HEK293 (cell line): ENCODE data around the gene RPS6KA4.
A peak's percentile ranks its signal among the peaks of the same experiment; 100 is the strongest.

Source experiments
- CTCF ChIA-PET: fragments of 350-600 bp; formaldehyde crosslinking; extraction: SDS; loops from one replicate; lab custom pipeline; 2021; ENCODE audit warnings: antibody characterized with exemption; lab: Yijun Ruan, JAX
- POLR2A ChIA-PET: fragments of 300-600 bp; formaldehyde crosslinking; extraction: SDS; loops from one replicate; lab custom pipeline; 2020; ENCODE audit warnings: antibody characterized with exemption, inconsistent platforms; lab: Yijun Ruan, JAX
- H3K27ac ChIP-seq: fragments of 200-500 bp; sonication (Bioruptor generic); 2 replicates; pipeline ENCODE4 v1.5.1; 2014; ENCODE audit warnings: low read depth, low read length, control low read depth, inconsistent platforms; ENCODE audit errors: extremely low read depth
- H3K36me3 ChIP-seq, 2 experiments: fragments of 200-500 bp in 1 of 2; sonication (Bioruptor generic) in 1 of 2; 1 replicate in 1 of 2; 2 replicates in 1 of 2; pipeline ENCODE4 v1.5.1; 2014 to 2017; ENCODE audit warnings: inconsistent platforms in 2 of 2, low read length in 2 of 2; ENCODE audit not compliant: control insufficient read depth in 2 of 2, insufficient read depth in 1 of 2
- H3K4me1 ChIP-seq: fragments of 200-500 bp; sonication (Bioruptor generic); 2 replicates; pipeline ENCODE4 v1.5.1; 2014; ENCODE audit warnings: mild to moderate bottlenecking, low read length, inconsistent platforms; ENCODE audit not compliant: control insufficient read depth, insufficient read depth
- H3K4me3 ChIP-seq: 2 replicates; pipeline ENCODE4 v1.5.1; 2011; ENCODE audit warnings: low read depth, mild to moderate bottlenecking, control low read depth, low read length, moderate library complexity
- H3K9me3 ChIP-seq: fragments of 200-500 bp; sonication (Bioruptor generic); 2 replicates; pipeline ENCODE4 v1.5.1; 2014; ENCODE audit warnings: low read depth, low read length, inconsistent platforms; ENCODE audit not compliant: control insufficient read depth, insufficient read depth
- GLIS2 ChIP-seq: fragments of 450-650 bp; formaldehyde crosslinking; IDR thresholded peaks from 2 replicates; pipeline ENCODE4 v1.5.1; 2016; ENCODE audit warnings: missing biosample characterization, missing genetic modification characterization
- KLF10 ChIP-seq: fragments of 450-650 bp; IDR thresholded peaks from 2 replicates; pipeline ENCODE4 v1.5.1; 2018; ENCODE audit warnings: missing biosample characterization, mild to moderate bottlenecking, missing genetic modification characterization
- KLF9 ChIP-seq: fragments of 450-650 bp; formaldehyde crosslinking; IDR thresholded peaks from 2 replicates; pipeline ENCODE4 v1.5.1; 2016; ENCODE audit warnings: missing biosample characterization, missing genetic modification characterization, low read depth
- SP2 ChIP-seq: fragments of 450-650 bp; formaldehyde crosslinking; IDR thresholded peaks from 2 replicates; pipeline ENCODE4 v1.5.1; 2016; ENCODE audit warnings: missing biosample characterization, missing genetic modification characterization
- ZBTB17 ChIP-seq: fragments of 450-650 bp; formaldehyde crosslinking; IDR thresholded peaks from 2 replicates; pipeline ENCODE4 v1.5.1; 2016; ENCODE audit warnings: missing biosample characterization, missing genetic modification characterization
- ZBTB44 ChIP-seq: fragments of 450-650 bp; IDR thresholded peaks from 2 replicates; pipeline ENCODE4 v1.5.1; 2018; ENCODE audit warnings: missing biosample characterization, mild to moderate bottlenecking, missing genetic modification characterization
- ZFP3 ChIP-seq: fragments of 450-650 bp; formaldehyde crosslinking; IDR thresholded peaks from 2 replicates; pipeline ENCODE4 v1.5.1; 2016; ENCODE audit warnings: low read depth, missing biosample characterization, missing genetic modification characterization
- ZFP41 ChIP-seq: fragments of 450-650 bp; formaldehyde crosslinking; IDR thresholded peaks from 2 replicates; pipeline ENCODE4 v1.5.1; 2016; ENCODE audit warnings: missing biosample characterization, missing genetic modification characterization, borderline replicate concordance
- ZNF133 ChIP-seq: fragments of 450-650 bp; formaldehyde crosslinking; IDR thresholded peaks from 2 replicates; pipeline ENCODE4 v1.5.1; 2016; ENCODE audit warnings: missing biosample characterization, missing genetic modification characterization
- ZNF24 ChIP-seq: fragments of 450-650 bp; formaldehyde crosslinking; IDR thresholded peaks from 2 replicates; pipeline ENCODE4 v1.5.1; 2016; ENCODE audit warnings: missing biosample characterization, missing genetic modification characterization
- ZNF274 ChIP-seq, 2 experiments: fragments of 200-500 bp in 1 of 2; fragments of 450-650 bp in 1 of 2; sonication (Bioruptor generic) in 1 of 2; formaldehyde crosslinking in 1 of 2; IDR thresholded peaks; 2 replicates each; pipeline versions ENCODE4 v1.5.1 to v1.6.1; 2014 to 2016; ENCODE audit warnings: borderline replicate concordance in 1 of 2, inconsistent platforms in 1 of 2, low read length in 1 of 2, missing biosample characterization in 1 of 2, missing genetic modification characterization in 1 of 2
- ZNF324 ChIP-seq: fragments of 450-650 bp; formaldehyde crosslinking; IDR thresholded peaks from 2 replicates; pipeline ENCODE4 v1.5.1; 2016; ENCODE audit warnings: missing biosample characterization, missing genetic modification characterization
- ZNF335 ChIP-seq: fragments of 450-650 bp; formaldehyde crosslinking; conservative IDR thresholded peaks from 2 replicates; pipeline ENCODE4 v1.5.1; 2016; ENCODE audit warnings: missing biosample characterization, missing genetic modification characterization
- ZNF423 ChIP-seq: fragments of 450-650 bp; formaldehyde crosslinking; IDR thresholded peaks from 2 replicates; pipeline ENCODE4 v1.5.1; 2016; ENCODE audit warnings: missing biosample characterization, missing genetic modification characterization
- ZNF449 ChIP-seq: fragments of 450-650 bp; formaldehyde crosslinking; IDR thresholded peaks from 2 replicates; pipeline ENCODE4 v1.5.1; 2017; ENCODE audit warnings: missing biosample characterization, mild to moderate bottlenecking, missing genetic modification characterization, moderate library complexity
- ZNF510 ChIP-seq: fragments of 450-650 bp; formaldehyde crosslinking; IDR thresholded peaks from 2 replicates; pipeline ENCODE4 v1.5.1; 2018; ENCODE audit warnings: mild to moderate bottlenecking, missing genetic modification characterization, missing biosample characterization; ENCODE audit not compliant: insufficient replicate concordance
- ZNF660 ChIP-seq: fragments of 450-650 bp; IDR thresholded peaks from 2 replicates; pipeline ENCODE4 v1.5.1; 2018; ENCODE audit warnings: missing biosample characterization, mild to moderate bottlenecking, missing genetic modification characterization
- ZNF777 ChIP-seq: fragments of 450-650 bp; formaldehyde crosslinking; IDR thresholded peaks from 2 replicates; pipeline ENCODE4 v1.5.1; 2017; ENCODE audit warnings: missing biosample characterization, missing genetic modification characterization, borderline replicate concordance
- TF ChIP-seq, protein P1 (sequence below): fragments of 450-650 bp; formaldehyde crosslinking; IDR thresholded peaks from 2 replicates; pipeline ENCODE4 v1.5.1; 2016; ENCODE audit warnings: missing biosample characterization, missing genetic modification characterization, low read depth
- TF ChIP-seq, protein P2 (sequence below): fragments of 450-650 bp; formaldehyde crosslinking; IDR thresholded peaks from 2 replicates; pipeline ENCODE4 v1.5.1; 2016; ENCODE audit warnings: missing biosample characterization, missing genetic modification characterization
- TF ChIP-seq, protein P3 (sequence below): fragments of 450-650 bp; formaldehyde crosslinking; IDR thresholded peaks from 2 replicates; pipeline ENCODE4 v1.5.1; 2016; ENCODE audit warnings: missing biosample characterization, missing genetic modification characterization
- TF ChIP-seq, protein P4 (sequence below): fragments of 450-650 bp; formaldehyde crosslinking; IDR thresholded peaks from 2 replicates; pipeline ENCODE4 v1.5.1; 2016; ENCODE audit warnings: missing biosample characterization, missing genetic modification characterization

Gene RPS6KA4

GRCh38 chr11:64341851-64342791, 16.8 kb upstream of the RPS6KA4 start:
- ChIA-PET CTCF (interaction anchor here (1.8 to 7.9 kb wide), 6 partner anchors 10 to 137 kb away, joined by 4 to 86 read pairs (median 11); partner anchors contain the start of genes ESRRA, PRDX5 and TRMT112), POLR2A (interaction anchor here (0.6 to 2.2 kb wide), 10 partner anchors 10 to 1663 kb away, joined by 3 to 19 read pairs (median 5); partner anchors contain the start of genes FKBP2, PRDX5 and TRMT112)
- H3K9me3 ChIP-seq: no peaks in the 10 kb centered on the region
- H3K4me1 ChIP-seq: no peaks in the 10 kb centered on the region
- no peak overlapping the region; the same call in 1 of the 2 replicates for H3K27ac ChIP-seq
- H3K4me3 ChIP-seq: peak overlapping the region; percentile 25
- no peaks in the 10 kb centered on the region for H3K36me3 ChIP-seq
- TF ChIP-seq, protein P1, sequence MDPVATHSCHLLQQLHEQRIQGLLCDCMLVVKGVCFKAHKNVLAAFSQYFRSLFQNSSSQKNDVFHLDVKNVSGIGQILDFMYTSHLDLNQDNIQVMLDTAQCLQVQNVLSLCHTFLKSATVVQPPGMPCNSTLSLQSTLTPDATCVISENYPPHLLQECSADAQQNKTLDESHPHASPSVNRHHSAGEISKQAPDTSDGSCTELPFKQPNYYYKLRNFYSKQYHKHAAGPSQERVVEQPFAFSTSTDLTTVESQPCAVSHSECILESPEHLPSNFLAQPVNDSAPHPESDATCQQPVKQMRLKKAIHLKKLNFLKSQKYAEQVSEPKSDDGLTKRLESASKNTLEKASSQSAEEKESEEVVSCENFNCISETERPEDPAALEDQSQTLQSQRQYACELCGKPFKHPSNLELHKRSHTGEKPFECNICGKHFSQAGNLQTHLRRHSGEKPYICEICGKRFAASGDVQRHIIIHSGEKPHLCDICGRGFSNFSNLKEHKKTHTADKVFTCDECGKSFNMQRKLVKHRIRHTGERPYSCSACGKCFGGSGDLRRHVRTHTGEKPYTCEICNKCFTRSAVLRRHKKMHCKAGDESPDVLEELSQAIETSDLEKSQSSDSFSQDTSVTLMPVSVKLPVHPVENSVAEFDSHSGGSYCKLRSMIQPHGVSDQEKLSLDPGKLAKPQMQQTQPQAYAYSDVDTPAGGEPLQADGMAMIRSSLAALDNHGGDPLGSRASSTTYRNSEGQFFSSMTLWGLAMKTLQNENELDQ (tag by site-specific recombination): no peak
- no peak for TF ChIP-seq ZNF449
- TF ChIP-seq ZNF423: no peak
- TF ChIP-seq ZNF660 (tag by site-specific recombination): no peak
- no peak for TF ChIP-seq ZNF24 (tag by site-specific recombination)
- no peak for TF ChIP-seq ZNF133 (tag by site-specific recombination)
- TF ChIP-seq KLF10 (tag by site-specific recombination): no peak
- TF ChIP-seq KLF9 (tag by site-specific recombination): peak; percentile 50; the same call in 1 of the 2 replicates
- TF ChIP-seq ZBTB17 (tag by site-specific recombination): 0 out of 2 replicates have a peak, but pooled peaks have one; percentile 19
- TF ChIP-seq, protein P2, sequence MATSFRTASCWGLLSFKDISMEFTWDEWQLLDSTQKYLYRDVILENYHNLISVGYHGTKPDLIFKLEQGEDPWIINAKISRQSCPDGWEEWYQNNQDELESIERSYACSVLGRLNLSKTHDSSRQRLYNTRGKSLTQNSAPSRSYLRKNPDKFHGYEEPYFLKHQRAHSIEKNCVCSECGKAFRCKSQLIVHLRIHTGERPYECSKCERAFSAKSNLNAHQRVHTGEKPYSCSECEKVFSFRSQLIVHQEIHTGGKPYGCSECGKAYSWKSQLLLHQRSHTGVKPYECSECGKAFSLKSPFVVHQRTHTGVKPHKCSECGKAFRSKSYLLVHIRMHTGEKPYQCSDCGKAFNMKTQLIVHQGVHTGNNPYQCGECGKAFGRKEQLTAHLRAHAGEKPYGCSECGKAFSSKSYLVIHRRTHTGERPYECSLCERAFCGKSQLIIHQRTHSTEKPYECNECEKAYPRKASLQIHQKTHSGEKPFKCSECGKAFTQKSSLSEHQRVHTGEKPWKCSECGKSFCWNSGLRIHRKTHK (tag by site-specific recombination): no peak
- no peak for TF ChIP-seq ZNF777 (tag by site-specific recombination)
- no peak for TF ChIP-seq ZFP41 (tag by site-specific recombination)
- TF ChIP-seq SP2 (tag by site-specific recombination): peak; percentile 64
- TF ChIP-seq ZFP3 (tag by site-specific recombination): no peak
- TF ChIP-seq ZNF510 (tag by site-specific recombination): no peak
- TF ChIP-seq, protein P3, sequence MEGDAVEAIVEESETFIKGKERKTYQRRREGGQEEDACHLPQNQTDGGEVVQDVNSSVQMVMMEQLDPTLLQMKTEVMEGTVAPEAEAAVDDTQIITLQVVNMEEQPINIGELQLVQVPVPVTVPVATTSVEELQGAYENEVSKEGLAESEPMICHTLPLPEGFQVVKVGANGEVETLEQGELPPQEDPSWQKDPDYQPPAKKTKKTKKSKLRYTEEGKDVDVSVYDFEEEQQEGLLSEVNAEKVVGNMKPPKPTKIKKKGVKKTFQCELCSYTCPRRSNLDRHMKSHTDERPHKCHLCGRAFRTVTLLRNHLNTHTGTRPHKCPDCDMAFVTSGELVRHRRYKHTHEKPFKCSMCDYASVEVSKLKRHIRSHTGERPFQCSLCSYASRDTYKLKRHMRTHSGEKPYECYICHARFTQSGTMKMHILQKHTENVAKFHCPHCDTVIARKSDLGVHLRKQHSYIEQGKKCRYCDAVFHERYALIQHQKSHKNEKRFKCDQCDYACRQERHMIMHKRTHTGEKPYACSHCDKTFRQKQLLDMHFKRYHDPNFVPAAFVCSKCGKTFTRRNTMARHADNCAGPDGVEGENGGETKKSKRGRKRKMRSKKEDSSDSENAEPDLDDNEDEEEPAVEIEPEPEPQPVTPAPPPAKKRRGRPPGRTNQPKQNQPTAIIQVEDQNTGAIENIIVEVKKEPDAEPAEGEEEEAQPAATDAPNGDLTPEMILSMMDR (tag by site-specific recombination): peak; percentile 39; the same call in 1 of the 2 replicates
- no peak for TF ChIP-seq GLIS2 (tag by site-specific recombination)
- TF ChIP-seq ZNF324: no peak
- no peak; the same call in 1 of the 2 replicates for TF ChIP-seq ZBTB44 (tag by site-specific recombination)
- TF ChIP-seq ZNF335 (tag by site-specific recombination): peak; percentile 53
- TF ChIP-seq ZNF274 (IDR thresholded peaks at IDR 0.05; ENCODE audit: low read length): no peak
- TF ChIP-seq ZNF274 (tag by site-specific recombination; IDR thresholded peaks at IDR 0.05; ENCODE audit: borderline replicate concordance): no peak
- TF ChIP-seq, protein P4, sequence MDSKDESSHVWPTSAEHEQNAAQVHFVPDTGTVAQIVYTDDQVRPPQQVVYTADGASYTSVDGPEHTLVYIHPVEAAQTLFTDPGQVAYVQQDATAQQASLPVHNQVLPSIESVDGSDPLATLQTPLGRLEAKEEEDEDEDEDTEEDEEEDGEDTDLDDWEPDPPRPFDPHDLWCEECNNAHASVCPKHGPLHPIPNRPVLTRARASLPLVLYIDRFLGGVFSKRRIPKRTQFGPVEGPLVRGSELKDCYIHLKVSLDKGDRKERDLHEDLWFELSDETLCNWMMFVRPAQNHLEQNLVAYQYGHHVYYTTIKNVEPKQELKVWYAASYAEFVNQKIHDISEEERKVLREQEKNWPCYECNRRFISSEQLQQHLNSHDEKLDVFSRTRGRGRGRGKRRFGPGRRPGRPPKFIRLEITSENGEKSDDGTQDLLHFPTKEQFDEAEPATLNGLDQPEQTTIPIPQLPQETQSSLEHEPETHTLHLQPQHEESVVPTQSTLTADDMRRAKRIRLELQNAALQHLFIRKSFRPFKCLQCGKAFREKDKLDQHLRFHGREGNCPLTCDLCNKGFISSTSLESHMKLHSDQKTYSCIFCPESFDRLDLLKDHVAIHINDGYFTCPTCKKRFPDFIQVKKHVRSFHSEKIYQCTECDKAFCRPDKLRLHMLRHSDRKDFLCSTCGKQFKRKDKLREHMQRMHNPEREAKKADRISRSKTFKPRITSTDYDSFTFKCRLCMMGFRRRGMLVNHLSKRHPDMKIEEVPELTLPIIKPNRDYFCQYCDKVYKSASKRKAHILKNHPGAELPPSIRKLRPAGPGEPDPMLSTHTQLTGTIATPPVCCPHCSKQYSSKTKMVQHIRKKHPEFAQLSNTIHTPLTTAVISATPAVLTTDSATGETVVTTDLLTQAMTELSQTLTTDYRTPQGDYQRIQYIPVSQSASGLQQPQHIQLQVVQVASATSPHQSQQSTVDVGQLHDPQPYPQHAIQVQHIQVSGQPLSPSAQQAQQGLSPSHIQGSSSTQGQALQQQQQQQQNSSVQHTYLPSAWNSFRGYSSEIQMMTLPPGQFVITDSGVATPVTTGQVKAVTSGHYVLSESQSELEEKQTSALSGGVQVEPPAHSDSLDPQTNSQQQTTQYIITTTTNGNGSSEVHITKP (tag by site-specific recombination): no peak
